HG03196 (cell line): ENCODE measurements around the gene NF2.

Experiments used
- ATAC-seq: cut with Tn5 transposase; IDR thresholded peaks from one replicate; pipeline ENCODE4 v1.9.1; 2021; ENCODE audit not compliant: unreplicated experiment

The NF2 gene

DNA sequence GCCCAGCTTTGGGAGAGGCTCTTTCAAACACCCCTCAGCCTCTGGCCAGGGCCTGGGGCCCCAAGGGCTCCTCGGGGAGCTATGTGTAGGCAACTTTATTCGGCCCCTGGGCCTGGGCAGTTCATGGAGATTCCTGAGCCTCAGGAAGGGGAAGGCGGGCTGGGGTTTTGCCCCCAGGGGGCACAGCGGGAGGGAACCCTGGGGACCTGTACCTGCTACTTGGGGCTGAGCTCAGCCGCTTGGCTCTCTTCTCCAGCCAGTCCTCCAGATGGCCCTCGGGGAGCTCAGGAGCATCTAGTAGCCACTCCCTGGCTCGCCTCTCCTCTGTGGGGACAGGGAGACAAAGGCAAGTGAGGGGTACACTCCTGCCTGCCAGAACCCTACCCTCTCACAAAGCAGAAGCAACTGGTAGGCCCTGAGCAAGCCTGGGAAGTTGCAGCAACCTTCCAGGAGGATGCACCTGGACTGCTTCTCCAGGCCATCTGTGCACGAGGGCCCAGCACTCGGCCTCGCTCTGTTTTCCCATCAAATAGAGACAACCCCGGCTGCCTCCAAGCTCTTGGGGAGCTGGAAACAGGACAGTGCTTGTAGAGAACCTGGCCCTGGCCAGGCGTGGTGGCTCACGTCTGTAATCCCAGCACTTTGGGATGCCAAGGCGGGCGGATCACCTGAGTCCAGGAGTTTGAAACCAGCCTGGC lies 134.8 kb downstream of the NF2 start:
- ATAC-seq, result no peak

DNA sequence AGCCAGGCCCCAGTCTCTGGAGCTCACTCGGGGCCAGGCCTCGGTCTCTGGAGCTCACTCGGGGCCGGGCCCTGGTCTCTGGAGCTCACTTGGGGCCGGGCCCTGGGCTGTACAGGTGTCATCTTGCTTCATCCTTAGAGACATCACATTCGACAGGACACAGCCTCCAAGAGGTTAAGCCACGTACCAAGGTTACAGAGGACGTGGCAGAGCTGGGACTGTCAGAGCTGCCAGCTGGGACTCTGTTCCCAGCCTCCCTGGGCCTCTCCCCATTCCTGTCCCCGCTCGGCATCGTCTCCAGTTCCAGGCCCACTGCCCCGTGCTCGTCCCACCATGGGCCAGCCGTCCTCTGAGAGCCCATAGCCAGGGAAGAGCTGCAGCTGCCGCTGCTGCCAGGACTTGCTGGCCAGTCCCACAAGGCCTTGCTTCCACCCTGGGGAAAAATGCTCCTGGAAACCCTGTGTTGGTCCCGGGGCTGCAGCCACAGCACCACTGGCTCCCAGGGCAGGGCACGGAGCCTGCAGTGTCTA lies 136.0 kb downstream of the NF2 start:
- no peak for ATAC-seq

DNA sequence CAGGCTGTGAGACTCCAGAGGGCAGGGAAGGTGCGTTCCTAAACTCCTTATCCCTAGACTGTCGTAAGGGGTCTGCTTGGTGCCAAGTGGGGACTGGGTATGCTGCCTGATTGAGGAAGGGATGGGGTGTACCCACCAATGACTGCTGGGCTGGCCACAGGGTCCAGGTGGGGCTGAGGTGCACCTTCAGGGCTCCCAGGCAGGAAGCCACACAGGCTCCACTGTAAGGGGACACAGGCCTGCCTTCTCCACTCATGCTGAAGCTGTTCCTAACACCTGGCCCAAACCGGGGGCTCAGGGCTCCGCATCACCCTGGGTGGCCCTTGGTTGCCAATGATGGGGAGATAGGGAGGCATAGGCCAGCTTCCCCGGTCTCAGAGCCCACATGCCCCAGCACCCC lies 136.8 kb downstream of the NF2 start:
- no peak for ATAC-seq

DNA sequence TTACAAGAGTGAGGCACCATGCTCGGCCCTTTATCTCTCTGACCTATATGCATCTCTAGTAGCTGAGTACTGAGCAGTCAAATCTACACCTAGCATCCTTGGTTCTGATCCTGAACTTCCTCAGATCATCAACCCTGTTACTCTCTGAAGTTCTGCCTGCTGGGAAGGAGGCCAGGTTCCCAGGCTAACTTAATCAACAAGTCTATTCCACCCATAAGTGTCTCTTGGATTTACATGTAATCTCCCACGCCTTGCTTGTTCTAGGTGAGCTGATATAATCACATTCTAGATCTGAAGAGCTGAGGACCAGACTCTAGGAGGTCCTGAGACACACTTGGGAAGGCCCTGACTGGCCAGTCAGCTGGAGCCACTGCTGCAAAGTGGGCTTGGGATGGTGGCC lies 138.5 kb downstream of the NF2 start:
- no peak for ATAC-seq

DNA sequence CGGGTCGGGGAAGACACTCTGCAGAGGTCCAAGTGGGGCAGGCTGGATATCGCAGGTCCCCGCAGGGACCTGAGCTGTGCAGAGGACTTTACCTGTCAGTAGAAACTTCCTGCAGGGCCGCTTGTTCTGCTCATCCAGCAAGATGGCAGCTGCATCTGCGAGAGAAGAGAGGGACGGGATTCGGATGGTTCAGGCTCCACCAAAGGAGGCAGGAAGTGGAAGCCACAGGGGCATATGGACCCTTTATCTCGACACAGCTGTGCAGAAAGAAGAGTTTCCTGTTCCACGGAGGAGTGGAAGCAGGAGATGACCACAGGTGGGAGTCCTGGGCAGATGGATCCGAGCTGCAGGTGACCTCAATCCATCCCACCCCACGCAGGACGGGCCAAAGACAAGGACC lies 138.9 kb downstream of the NF2 start:
- no peak for ATAC-seq

DNA sequence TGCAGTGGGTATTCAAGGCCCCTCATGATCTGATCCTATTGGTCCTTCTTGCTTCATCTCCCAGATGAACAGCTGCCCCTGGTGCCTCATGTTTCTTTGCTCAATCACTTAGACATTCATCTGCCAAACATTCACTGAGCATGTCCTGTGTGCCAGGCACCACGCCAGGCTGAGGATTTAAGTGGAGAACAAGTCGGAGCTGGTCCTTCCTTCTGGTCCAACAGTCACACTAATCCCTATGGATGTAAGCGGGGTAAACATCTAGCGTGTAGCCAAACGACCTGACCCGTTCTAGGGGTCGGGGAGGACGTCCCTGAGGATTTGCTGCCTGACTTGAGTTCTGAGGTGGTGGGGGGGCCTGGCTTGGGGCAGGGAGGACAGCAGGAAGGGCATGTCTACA lies 141.5 kb downstream of the NF2 start:
- ATAC-seq, result no peak

DNA sequence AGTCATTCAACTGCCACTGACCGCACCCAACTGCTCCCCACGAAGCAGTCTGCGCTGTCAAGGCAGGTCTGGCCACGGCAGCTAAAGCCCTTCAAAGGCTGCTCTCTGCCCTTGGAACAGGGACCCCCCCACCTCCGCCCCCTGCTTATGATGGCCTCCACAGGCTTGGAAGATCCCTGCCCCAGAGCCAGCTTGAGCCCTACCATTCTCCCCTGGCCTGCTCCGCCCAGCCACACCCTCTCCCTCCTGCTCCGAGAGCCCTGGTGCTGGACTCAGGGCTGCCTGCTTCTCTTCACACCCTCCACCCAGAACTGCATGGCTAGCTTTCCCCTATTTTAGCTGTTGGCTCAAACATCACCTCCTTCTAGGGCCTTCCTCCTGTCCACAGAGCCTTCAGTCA lies 144.4 kb downstream of the NF2 start:
- no peak for ATAC-seq
